COLO668 (cell line): Measurements from ENCODE around the gene RTN3.
A peak's percentile ranks its signal among the peaks of the same experiment; 100 is the strongest.
"Not testable (repeated sequence)": the region's sequence is repeated elsewhere in the genome, so short reads cannot be mapped to it uniquely, and the experiment has no call there.

Experiments
- DNase-seq: peaks from one replicate; lab custom pipeline; 2025; ENCODE audit not compliant: unreplicated experiment; lab: John Stamatoyannopoulos, UW

The RTN3 gene

GRCh38 chr11:63682066-63683021, 1.0 kb downstream of the RTN3 start:
- peak; percentile 41 for DNase-seq

GRCh38 chr11:63683133-63683991, 2.1 kb downstream of the RTN3 start:
- DNase-seq, result no peak

GRCh38 chr11:63685158-63685721, 3.9 kb downstream of the RTN3 start:
- not testable (repeated sequence) for DNase-seq

- no peak for DNase-seq
These were observed 5.6 kb downstream of the RTN3 start for GRCh38 chr11:63686926-63687325.

- no peak for DNase-seq
These were observed 6.5 kb downstream of the RTN3 start for GRCh38 chr11:63687845-63688244.

- no peak for DNase-seq
These were observed 13.3 kb downstream of the RTN3 start for GRCh38 chr11:63694596-63694995.

GRCh38 chr11:63698976-63699733, 17.9 kb downstream of the RTN3 start:
- no peak for DNase-seq

- DNase-seq, result no peak
These were observed 18.6 kb downstream of the RTN3 start for GRCh38 chr11:63699896-63700295.

GRCh38 chr11:63705526-63705925, 24.2 kb downstream of the RTN3 start:
- DNase-seq, result no peak

- DNase-seq, result no peak
These were observed 27.5 kb downstream of the RTN3 start for GRCh38 chr11:63708764-63709163.

- no peak for DNase-seq
These were observed 28.1 kb downstream of the RTN3 start for GRCh38 chr11:63709336-63709884.

GRCh38 chr11:63710476-63711217, 29.3 kb downstream of the RTN3 start:
- no peak for DNase-seq

GRCh38 chr11:63711838-63712237, 30.5 kb downstream of the RTN3 start:
- DNase-seq, result no peak

GRCh38 chr11:63713766-63714165, 32.5 kb downstream of the RTN3 start:
- DNase-seq, result no peak

GRCh38 chr11:63716046-63716445, 34.7 kb downstream of the RTN3 start:
- DNase-seq, result no peak

GRCh38 chr11:63719001-63719400, 37.7 kb downstream of the RTN3 start:
- DNase-seq, result no peak

GRCh38 chr11:63719987-63720386, 38.7 kb downstream of the RTN3 start:
- no peak for DNase-seq

GRCh38 chr11:63720611-63721010, 39.3 kb downstream of the RTN3 start:
- no peak for DNase-seq

GRCh38 chr11:63729326-63729725, 48.0 kb downstream of the RTN3 start:
- DNase-seq, result no peak

GRCh38 chr11:63736864-63737263, 55.6 kb downstream of the RTN3 start:
- no peak for DNase-seq
